ENCODE data around the gene RPL3. TPM values are rescaled to one million over a fixed set of nuclear protein-coding genes. Genes with fewer than 3 reads are reported as not detected.

Gene RPL3
- total RNA-seq, 1 experiment from 2014 or later = 1,117 TPM

- peaks cover 42% of the 10 kb centered on the region for H3K4me1 ChIP-seq (ENCODE audit: insufficient read depth, low read length, poor library complexity, severe bottlenecking)
- POLR2A ChIA-PET (ENCODE audit: low non-redundant PET) = interaction anchor here (0.6 kb wide), 1 partner anchor 340 kb away, joined by 5 read pairs; no protein-coding TSS in a partner anchor
- no peak for TF ChIP-seq EZH2 (IDR thresholded peaks at IDR 0.05; ENCODE audit: borderline replicate concordance, low read depth, low read length, poor library complexity, severe bottlenecking)
- no peak for TF ChIP-seq CTCF (conservative IDR thresholded peaks at IDR 0.05; ENCODE audit: low read depth, low read length)
- H3K27ac ChIP-seq (ENCODE audit: low read depth, low read length, poor library complexity, severe bottlenecking) = peak overlapping the region; percentile 43
- H3K27me3 ChIP-seq (replicated peaks; ENCODE audit: insufficient read depth, low read depth, low read length, poor library complexity) = no peaks in the 10 kb centered on the region
- no peak overlapping the region for H3K4me3 ChIP-seq (ENCODE audit: low read depth, low read length, poor library complexity, severe bottlenecking)
- CTCF ChIA-PET = no interaction called here
- BruUV-seq (replicated peaks) = no TSS peak
- peaks cover 70% of the 10 kb centered on the region for H3K36me3 ChIP-seq (ENCODE audit: insufficient read depth, low read length, poor library complexity, severe bottlenecking)
- intact Hi-C loops (cut with micrococcal nuclease; ENCODE audit: unreplicated experiment) = loop anchor here (10.0 kb wide), 1 partner anchor 309 kb away; no protein-coding TSS in a partner anchor
- DNase-seq (ENCODE audit: low spot score) = no peak
- no peaks in the 10 kb centered on the region for H3K9me3 ChIP-seq (ENCODE audit: low read depth, low read length, poor library complexity, severe bottlenecking)
Measured at GRCh38 chr22:39313258-39314001, 6.0 kb downstream of the RPL3 start.

GRCh38 chr22:39312410-39312809, 7.0 kb downstream of the RPL3 start:
- Histone ChIP-seq H3K27me3 (replicated peaks; ENCODE audit: insufficient read depth, low read depth, low read length, poor library complexity) (no peaks in the 10 kb centered on the region), H3K9me3 (ENCODE audit: low read depth, low read length, poor library complexity, severe bottlenecking) (no peaks in the 10 kb centered on the region), H3K36me3 (ENCODE audit: insufficient read depth, low read length, poor library complexity, severe bottlenecking) (peaks cover 60% of the 10 kb centered on the region), H3K4me1 (ENCODE audit: insufficient read depth, low read length, poor library complexity, severe bottlenecking) (peaks cover 40% of the 10 kb centered on the region), H3K27ac (ENCODE audit: low read depth, low read length, poor library complexity, severe bottlenecking) (peak overlapping the region; percentile 22), H3K4me3 (ENCODE audit: low read depth, low read length, poor library complexity, severe bottlenecking) (no peak overlapping the region)
- DNase-seq (ENCODE audit: low spot score) = no peak
- no TSS peak for BruUV-seq (replicated peaks)
- ChIA-PET CTCF (no interaction called here), POLR2A (ENCODE audit: low non-redundant PET) (interaction anchor here (1.2 kb wide), 1 partner anchor 139 kb away, joined by 4 read pairs; no protein-coding TSS in a partner anchor)
- intact Hi-C loops (cut with micrococcal nuclease; ENCODE audit: unreplicated experiment) = loop anchor here (10.0 kb wide), 1 partner anchor 308 kb away; no protein-coding TSS in a partner anchor
- TF ChIP-seq CTCF (conservative IDR thresholded peaks at IDR 0.05; ENCODE audit: low read depth, low read length) (no peak), EZH2 (IDR thresholded peaks at IDR 0.05; ENCODE audit: borderline replicate concordance, low read depth, low read length, poor library complexity, severe bottlenecking) (no peak)

- Histone ChIP-seq H3K27me3 (replicated peaks; ENCODE audit: insufficient read depth, low read depth, low read length, poor library complexity) (no peaks in the 10 kb centered on the region), H3K9me3 (ENCODE audit: low read depth, low read length, poor library complexity, severe bottlenecking) (no peaks in the 10 kb centered on the region), H3K36me3 (ENCODE audit: insufficient read depth, low read length, poor library complexity, severe bottlenecking) (peaks cover 54% of the 10 kb centered on the region), H3K4me3 (ENCODE audit: low read depth, low read length, poor library complexity, severe bottlenecking) (no peak overlapping the region), H3K27ac (ENCODE audit: low read depth, low read length, poor library complexity, severe bottlenecking) (no peak overlapping the region), H3K4me1 (ENCODE audit: insufficient read depth, low read length, poor library complexity, severe bottlenecking) (peaks cover 34% of the 10 kb centered on the region)
- peak; percentile 36 for DNase-seq (ENCODE audit: low spot score)
- BruUV-seq (replicated peaks) = no TSS peak
- POLR2A ChIA-PET (ENCODE audit: low non-redundant PET) = interaction anchor here (0.7 to 1.2 kb wide), 2 partner anchors 54 to 139 kb away, joined by 3 to 4 read pairs; no protein-coding TSS in a partner anchor
- TF ChIP-seq CTCF (conservative IDR thresholded peaks at IDR 0.05; ENCODE audit: low read depth, low read length) (no peak), EZH2 (IDR thresholded peaks at IDR 0.05; ENCODE audit: borderline replicate concordance, low read depth, low read length, poor library complexity, severe bottlenecking) (no peak)
- intact Hi-C loops (cut with micrococcal nuclease; ENCODE audit: unreplicated experiment) = loop anchor here (1.0 to 10.0 kb wide), 3 partner anchors 137 to 307 kb away; no protein-coding TSS in a partner anchor
- CTCF ChIA-PET = interaction anchor here (0.8 to 2.9 kb wide), 3 partner anchors 8 to 141 kb away, joined by 3 to 15 read pairs (median 5); partner anchors contain the start of gene RPL3
Measured at GRCh38 chr22:39311592-39312400, 7.6 kb downstream of the RPL3 start.

Data from A673 (cell line).